Ovary (tissue), 3 donors: ENCODE measurements around the gene DRAM2.
"Not testable (repeated sequence)": the region's sequence is repeated elsewhere in the genome, so short reads cannot be mapped to it uniquely, and the experiment has no call there.

Experiments
- CTCF ChIP-seq, 3 donors: fragments of 450-650 bp in 2 of 3; fragments of 200-600 bp in 1 of 3; IDR thresholded peaks; one replicate each; pipeline versions ENCODE4 v1.5.1 to v1.8.0; 2016 to 2022; ENCODE audit warnings: antibody characterized with exemption in 3 of 3, mild to moderate bottlenecking in 1 of 3
- EP300 ChIP-seq: sonication (generic); formaldehyde crosslinking; IDR thresholded peaks from one replicate; pipeline ENCODE4 v1.6.1; 2017; ENCODE audit warnings: antibody characterized with exemption
- POLR2A ChIP-seq: fragments of 450-650 bp; IDR thresholded peaks from one replicate; pipeline ENCODE4 v1.6.1; 2017; ENCODE audit warnings: antibody characterized with exemption, mild to moderate bottlenecking, moderate library complexity
- donor health status: DM: no; HTN: no; CAD: no.

GRCh38 chr1:111079329-111079728 lies 60.6 kb downstream of the DRAM2 start:
- not testable (repeated sequence) for TF ChIP-seq CTCF (IDR thresholded peaks at IDR 0.05); POLR2A; EP300
